NCI-H526 (cell line): ENCODE measurements around the gene HEPHL1.
"Not testable (repeated sequence)": the region's sequence is repeated elsewhere in the genome, so short reads cannot be mapped to it uniquely, and the experiment has no call there.

Source experiments
- DNase-seq, 2 experiments: peaks; one replicate each; lab custom pipeline; 2025; lab: John Stamatoyannopoulos, UW

HEPHL1 gene, protein sequence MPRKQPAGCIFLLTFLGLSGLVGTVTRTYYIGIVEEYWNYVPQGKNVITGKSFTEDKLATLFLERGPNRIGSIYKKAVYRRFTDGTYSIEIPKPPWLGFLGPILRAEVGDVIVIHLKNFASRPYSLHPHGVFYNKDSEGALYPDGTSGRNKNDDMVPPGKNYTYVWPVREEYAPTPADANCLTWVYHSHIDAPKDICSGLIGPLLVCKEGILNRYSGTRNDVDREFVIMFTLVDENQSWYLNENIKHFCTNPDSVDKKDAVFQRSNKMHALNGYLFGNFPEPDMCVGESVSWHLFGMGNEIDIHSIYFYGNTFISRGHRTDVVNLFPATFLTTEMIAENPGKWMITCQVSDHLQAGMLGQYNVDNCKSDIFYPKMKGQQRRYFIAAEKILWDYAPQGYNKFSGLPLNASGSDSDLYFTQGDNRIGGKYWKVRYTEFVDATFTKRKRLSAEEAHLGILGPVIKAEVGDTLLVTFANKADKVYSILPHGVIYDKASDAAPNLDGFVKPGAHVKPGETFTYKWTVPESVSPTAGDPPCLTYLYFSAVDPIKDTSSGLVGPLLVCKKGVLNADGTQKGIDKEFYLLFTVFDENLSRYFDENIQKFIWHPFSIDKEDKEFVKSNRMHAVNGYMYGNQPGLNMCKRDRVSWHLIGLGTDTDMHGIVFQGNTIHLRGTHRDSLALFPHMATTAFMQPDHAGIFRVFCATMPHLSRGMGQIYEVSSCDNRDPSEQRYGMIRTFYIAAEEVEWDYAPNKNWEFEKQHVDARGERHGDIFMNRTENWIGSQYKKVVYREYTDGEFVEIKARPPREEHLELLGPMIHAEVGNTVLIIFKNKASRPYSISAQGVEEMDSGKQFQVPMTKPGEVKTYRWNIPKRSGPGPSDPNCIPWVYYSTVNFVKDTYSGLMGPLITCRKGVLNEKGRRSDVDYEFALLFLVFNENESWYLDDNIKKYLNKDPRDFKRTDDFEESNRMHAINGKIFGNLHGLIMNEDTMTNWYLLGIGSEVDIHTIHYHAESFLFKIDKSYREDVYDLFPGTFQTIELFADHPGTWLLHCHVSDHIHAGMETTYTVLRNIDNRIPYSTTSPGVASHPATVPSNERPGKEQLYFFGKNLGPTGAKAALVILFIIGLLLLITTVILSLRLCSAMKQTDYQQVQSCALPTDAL

DNA sequence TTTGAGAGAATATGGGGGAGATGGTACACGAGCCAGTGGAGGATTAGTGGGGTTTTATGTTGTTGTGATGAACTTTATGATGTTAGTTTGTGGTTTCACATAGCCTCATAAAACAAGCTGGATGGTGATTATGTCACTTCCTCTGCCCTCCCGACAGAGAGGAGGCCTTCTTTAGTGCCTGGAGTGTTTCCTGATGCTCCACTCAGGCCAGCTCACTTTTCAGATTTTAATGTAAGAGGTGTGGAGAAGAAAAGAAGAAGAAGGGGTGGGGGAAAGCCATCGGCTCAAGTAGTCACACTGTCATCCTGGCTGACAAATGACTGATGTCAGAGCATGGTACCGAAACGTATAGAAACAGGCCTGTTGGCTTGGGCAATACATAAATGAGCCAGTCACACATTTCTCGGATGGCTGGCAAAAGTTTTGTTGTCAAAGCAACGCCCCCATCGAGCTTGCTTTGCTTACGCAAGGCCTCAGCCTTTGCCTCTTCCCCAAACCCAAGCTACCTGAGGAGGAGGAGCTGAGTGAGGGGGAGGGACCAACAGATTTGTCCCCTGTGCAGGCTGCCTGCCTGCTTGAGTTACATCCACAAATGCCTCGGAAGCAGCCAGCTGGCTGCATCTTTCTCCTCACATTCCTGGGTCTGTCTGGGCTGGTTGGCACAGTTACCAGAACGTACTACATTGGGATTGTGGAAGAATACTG is at the start of gene HEPHL1:
TSS of gene HEPHL1 (plus strand) at position 578 of the 705 bp plus-strand sequence. CDS start at position 593, 15 bp downstream.
- no peak for DNase-seq

DNA sequence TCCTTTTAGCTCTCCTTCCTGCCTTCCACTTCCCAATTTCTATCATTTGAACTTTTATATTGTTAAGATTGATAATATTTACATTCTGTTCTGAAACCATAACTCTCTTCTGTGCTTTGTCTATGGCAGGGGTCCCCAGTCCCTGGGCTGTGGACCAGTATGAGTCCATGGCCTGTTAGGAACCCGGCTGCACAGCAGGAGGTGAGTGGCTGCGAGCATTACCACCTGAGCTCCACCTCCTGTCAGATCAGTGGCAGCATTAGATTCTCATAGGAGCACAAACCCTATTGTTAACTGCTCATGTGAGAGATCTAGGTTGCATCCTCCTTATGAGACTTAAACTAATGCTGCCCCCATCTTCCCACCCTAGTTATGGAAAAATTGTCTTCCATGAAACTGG is 48.4 kb upstream of the HEPHL1 start:
- no peak for DNase-seq

DNA sequence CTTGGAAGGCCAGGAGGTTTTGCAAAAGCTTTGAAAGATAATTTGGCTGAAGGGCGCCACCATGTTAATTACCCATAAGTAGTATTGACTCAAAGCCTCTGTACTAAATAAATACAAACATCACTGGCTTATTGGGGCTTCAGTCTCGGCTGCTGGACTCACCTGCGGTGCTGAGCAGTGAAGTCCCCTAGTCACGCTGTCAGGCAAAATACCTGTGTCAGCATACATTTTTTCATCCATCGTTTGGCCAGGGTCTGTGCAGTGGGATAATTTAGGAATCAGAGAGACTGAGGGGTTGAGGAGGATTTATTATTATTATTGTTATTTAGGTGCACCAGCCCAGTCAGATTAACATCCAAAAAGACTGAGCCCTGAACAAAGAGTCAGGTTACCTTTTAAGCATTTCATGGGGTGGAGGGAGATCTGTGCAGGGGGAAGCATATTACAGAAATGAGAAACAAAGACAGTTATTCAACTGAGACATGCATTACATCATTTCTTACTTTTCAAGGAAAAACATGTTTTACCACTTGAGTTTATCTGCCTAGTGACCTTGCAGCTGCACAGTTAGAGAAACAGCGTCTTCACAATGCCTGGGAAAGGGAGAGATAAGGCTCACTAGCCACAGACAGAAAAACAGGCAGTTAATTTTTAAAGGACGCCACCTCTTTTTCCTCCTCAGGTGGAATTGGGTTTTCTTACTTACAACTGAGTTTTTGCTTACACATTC is 47.7 kb upstream of the HEPHL1 start:
- DNase-seq = not testable (repeated sequence)

DNA sequence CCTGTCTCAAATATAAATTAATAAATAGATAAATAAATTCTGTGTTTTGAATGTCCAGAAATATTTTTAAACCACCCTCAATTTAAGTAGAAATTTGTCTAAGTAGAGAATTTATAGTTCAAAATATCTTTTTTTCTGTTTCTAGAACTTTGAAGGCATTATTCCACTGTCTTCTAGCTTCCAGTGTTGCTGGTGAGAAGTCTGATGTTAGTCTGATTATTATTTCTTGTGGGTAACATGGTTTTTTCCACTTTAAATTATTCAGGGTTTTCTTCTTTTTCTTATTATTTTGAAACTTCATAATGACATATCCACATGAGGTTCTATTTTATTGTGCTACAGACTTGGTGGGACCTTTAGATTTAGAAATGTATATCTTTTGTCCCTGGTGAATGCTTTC is 46.4 kb upstream of the HEPHL1 start:
- no peak for DNase-seq

DNA sequence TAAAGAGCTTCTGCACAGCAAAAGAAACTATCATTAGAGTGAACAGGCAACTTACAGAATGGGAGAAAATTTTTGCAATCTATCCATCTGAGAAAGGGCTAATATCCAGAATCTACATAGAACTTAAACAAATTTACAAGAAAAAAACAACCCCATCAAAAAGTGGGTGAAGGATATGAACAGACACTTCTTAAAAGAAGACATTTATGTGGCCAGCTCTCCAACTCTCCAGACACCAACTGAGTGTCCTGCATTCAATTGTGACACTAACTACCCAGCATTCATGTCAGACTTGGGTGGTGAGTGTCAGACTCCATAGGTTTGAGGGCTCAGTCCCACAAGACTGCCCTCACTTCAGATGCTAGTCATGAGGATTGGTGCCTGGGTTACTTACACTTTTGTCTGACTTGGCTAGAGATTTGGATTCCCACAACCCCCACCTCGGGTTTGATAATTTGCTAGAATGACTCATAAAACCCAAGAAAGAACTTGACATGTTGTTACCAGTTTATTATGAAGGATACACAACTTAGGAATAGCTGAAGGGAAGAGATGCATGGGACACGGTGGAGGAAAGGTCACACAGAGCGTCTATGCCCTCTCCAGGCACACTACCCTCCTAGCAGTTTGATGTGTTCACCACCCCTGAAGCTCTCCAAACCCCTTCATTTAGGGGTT is 44.4 kb upstream of the HEPHL1 start:
- DNase-seq = not testable (repeated sequence)

DNA sequence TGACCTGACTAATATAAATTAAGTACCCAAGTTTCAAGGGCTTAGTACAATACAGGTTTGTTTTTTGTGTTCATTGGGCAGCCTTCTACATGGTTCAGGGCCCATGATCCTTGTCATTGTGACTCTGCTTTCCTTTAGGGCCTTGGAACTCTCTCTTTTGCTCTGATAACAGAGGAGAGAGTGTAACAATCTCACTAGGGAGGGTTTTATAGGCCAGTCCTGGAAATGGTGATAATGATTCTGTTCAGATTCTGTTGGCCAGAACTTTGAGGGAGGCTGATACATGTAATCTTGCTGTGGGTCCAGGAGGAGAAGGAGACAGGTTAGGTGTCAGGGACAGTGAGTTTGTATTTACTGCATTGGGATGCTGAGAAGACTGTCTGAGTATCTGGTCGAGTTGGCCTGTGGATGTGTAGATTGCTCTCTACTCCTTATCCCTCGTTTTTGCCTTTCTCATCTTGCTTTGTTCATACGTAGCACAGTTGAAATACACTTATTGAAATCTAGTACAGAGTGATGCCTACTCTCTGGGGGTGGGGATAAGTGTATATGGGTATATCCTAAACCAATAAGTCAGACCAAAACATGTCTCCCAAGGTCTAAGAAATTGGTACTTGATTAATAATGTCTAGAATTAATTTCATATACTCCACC is 37.5 kb upstream of the HEPHL1 start:
- no peak for DNase-seq

DNA sequence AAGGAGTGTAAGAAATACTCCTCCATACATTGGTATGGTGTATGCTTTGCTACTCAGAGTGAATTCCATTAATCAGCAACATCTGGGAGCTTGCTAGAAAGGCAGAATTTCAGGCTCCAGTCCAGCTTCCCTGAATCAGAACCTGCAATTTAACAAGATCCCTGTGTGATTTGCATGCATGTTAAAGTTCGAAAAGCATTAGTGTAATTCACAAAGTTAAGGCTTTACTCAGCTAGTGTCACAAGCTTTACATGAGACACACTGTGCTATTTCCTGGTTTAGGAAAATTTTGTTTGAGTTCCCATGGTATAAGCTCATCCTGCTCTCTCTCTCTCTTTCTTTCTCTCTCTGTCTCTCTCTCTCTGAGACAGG is 37.0 kb upstream of the HEPHL1 start:
- DNase-seq = no peak

DNA sequence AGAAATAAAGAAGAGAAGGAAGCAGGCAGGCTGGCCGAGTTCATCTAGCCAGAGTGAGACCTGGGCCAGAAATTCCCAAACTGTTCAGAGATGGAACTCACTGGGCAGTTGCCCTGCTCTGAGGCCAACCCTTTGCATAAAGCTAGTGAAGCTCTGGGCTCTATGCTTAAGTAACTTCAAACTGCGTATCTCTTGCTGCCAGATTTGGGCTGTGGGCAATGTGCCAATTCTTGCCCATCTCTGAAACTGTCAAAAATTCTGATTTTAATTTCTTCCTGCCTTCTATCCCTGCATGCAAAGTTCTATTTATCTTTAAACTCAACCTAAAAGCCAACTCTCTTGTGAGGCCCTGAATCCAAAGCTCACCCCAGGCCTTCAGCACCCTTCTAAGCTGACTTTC is 36.2 kb upstream of the HEPHL1 start:
- no peak for DNase-seq

DNA sequence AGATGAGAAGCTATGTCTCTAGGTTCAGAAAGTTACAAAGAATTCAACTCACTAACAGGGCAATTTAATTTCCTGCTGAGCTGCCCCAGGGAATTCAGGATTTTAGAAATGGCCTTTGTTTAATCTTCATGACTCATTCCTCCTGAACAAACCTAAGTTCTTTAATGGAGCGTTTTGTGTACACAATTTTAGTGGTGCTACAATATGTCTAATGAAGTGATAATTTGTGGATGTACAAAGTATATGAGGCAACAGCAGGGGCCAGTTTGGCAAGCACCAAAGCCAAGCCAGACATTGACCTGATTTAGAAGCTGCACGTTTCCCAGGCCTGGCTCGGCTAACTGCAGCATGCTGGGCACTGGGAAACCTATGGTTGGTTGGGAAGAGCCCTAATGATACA is 34.4 kb upstream of the HEPHL1 start:
- no peak for DNase-seq

DNA sequence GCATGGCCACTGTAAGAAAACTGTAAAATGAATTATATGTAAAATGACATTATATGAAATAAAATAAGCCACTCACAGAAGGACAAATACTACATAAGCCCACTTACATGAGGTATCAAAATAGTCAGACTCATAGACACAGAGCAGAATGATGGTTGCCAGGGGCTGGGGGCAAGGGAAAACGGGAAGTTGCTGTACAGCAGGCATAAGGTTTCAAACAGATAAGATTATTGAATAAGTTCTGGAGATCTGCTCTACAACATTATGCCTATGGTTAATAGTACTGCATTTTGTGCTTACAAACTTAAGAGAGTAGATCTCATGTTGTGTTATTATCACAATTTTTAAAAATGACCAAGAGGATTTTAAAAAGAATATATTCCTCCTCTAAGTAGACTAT is 32.7 kb upstream of the HEPHL1 start:
- no peak for DNase-seq

DNA sequence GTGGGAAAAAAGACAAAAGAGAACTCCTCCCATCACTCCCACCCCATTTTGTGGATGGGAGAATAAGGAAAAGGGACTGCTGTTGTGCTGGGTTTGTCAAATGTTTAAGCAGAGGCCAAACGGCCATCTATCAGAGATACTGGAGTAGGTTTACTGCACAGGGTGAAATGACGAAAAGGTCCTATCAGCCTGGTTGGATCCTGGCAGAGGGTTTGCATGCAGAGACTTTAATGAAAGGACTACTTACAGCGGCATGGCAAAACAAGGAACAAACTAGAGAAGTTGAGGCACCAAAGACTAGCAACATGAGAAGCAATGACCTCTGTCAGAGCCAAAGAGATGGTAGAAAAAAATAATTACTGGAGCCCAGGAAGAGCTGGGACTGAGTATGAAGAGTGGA is 32.2 kb upstream of the HEPHL1 start:
- DNase-seq = no peak

DNA sequence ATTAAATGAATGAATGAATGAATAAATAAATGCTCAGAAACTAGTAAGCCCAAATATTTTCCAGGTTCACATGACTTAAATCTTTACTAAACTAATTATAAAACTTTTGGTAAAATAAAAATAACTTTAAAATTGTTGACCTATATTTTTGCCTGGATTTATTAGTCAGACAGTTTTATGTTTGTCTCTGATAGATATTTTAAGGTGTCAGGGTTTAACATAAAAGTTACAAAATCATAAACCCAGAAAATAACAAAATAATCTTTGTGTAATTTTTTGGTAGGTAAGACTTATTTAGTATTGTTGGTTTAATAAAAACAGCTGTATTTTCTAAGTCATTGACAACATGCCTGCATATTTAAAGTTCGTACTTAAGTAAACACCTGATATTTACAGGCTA is 27.4 kb upstream of the HEPHL1 start:
- no peak for DNase-seq

DNA sequence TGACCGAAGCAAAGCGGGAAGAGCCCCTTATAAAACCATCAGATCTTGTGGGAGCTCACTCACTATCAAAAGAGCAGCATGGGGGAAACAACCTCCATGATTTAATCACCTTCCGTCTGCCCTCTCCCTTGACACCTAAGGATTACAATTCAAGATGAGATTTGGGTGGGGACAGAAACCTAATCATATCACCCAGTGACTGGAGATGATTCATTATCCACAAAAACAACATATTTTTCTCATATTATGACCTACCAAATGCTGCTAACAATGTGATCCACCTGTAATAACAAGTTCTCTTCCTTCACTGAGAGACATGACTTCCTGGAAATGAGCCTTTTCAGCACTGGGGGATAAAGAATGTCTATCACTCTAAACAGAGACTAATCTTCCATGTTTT is 23.4 kb upstream of the HEPHL1 start:
- DNase-seq = no peak

DNA sequence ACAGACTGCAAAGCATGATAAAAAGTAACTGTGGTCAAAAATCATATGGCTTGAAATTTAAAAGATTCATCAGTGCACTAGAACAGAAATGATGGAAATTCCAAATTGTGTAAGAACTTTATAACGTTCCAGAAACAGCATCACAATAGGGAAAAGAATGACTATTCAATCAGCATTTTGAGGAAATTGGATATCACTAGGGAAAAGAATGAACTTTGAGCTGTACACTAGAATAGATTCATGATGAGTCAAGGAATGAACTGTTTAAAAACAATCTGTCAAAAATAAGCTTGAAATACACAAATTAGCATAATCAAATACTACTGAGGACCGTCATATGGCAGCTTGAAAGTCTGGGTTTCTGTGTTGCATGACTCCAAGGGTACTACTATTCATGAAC is 20.5 kb upstream of the HEPHL1 start:
- DNase-seq = no peak

DNA sequence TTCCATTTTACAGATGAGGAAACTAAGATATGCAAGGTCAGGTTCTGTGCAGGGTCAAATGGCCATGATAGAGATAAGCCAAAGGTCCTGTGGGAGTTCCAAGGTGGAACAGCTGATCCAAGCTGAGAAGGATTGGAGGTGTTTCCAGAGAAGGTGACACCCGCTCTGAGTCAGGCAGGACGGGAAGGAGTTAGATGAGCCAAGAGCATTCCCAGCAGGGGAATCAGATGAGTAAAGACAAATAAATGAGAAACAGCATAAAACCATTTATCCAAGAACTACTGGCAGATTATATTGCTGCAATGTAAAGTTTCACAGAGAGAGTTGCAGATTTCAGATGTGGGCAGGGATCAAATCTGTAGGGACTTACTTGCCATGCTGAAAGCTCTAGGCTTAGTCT is 18.9 kb upstream of the HEPHL1 start:
- no peak for DNase-seq

DNA sequence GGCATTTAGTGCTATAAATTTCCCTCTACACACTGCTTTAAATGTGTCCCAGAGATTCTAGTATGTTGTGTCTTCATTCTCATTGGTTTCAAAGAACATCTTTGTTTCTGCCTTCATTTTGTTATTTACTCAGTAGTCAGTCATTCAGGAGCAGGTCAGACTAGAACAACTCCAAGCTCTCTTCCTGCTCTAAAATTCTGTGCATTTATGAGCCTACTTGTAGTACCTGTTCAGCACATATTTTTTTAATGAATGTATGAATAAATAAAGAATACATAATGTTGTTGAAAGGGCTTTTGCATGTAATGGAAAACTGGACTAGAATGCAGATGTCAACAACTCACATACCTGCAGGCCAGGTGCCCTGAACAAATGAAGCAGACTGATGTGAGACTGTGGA is 13.7 kb upstream of the HEPHL1 start:
- DNase-seq = no peak

DNA sequence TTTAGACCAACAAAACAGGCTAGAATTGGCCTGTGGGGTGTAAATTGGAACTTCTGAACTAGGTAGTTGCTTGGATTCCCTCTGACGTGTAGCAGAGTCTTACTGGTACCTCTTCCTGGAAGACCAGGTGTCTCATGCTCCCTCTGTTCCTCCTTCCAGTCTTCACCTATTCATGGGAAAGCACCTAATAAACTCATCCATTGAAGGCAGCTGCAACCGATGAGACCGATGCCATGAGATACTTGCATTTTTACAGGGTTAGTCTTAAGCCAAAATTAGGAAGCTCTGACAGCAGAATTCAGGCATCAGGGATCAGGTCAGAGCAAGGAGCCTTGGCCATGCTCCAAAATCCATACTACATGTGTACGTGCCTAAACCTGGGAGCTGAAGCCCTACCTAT is 13.2 kb upstream of the HEPHL1 start:
- no peak for DNase-seq

DNA sequence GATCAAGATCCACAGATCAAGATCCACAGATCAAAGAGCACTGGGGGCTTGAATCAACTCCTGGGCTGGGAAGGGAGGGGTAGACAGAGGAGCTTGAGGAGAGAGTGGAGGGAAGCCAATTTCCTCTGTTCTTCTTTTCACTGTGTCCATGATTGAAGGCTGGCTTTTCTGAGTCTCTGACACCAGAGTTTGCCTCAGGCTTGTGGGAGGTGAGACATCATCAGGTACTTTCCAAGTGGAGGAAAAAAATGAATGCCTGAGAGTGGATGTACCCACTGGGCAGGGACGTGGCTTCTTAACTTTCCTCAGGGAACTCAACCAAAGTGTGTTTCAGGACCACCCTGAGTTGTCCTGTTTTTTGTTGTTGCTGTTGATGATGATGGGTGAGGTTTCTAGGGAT is 11.0 kb upstream of the HEPHL1 start:
- DNase-seq = no peak

DNA sequence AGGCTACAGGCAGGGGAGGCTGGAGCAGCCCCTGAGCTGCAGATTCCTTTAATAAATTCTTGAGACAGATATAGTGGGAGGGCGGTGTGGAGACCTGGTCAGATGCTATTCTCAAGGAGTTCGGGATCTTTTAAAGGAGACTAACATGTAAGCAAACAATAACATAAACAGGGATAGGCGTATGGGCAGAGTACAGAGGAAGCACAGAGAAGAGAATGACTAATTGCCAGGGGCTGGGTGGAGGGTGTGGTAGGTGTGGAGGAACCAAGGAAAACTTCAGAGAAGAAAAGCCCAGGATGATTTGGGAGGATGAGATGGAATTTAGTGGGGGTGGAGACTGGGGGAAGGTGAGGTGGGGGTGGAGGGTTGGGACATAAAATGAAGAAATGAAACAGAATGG is 9.7 kb upstream of the HEPHL1 start:
- no peak for DNase-seq

DNA sequence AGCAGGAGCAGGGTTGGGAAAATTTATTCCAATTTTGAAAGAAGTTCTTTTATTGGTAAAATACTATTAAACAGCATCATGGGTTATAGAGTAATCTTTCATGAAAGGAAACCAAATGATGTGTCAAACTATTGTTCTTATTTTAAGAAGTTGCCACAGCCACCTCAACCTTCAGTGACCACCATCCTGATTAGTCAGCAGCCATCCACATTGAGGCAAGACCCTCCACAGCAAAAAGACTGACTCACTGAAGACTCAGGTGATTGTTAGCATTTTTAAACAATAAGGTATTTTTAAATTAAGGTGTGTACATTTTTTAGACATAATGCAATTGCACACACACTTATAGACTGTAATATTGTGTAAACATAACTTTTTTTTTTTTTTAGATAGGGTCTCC is 3.7 kb upstream of the HEPHL1 start:
- no peak for DNase-seq
